PC-3 (cell line): ENCODE measurements around the gene SH3BP5. TPM values are rescaled to one million over a fixed set of nuclear protein-coding genes. Genes with fewer than 3 reads are reported as not detected.

Experiments
- ATAC-seq: fragments of 200-7000 bp; cut with Tn5 transposase; 2 replicates; pipeline ENCODE4 v1.9.1; 2020; ENCODE audit warnings: mild to moderate bottlenecking, moderate library complexity
- BruUV-seq: library from RNA; stranded (reverse); fragments of 400-500 nt; replicated peaks from 2 replicates; lab custom pipeline; 2021; lab: Mats Ljungman, UMichigan
- CTCF ChIA-PET: fragments of 300-600 bp; sonication (Branson Sonifier 250); formaldehyde crosslinking; loops from one replicate; lab custom pipeline; 2022; ENCODE audit warnings: antibody characterized with exemption; lab: Charles Lee
- POLR2A ChIA-PET: fragments of 300-600 bp; sonication (Branson Sonifier 250); formaldehyde crosslinking; loops from one replicate; lab custom pipeline; 2022; ENCODE audit warnings: antibody characterized with exemption; ENCODE audit not compliant: unreplicated experiment; lab: Charles Lee
- DNase-seq: peaks from one replicate; pipeline ENCODE4 v3.0.0-alpha.2; 2015
- H2AFZ ChIP-seq: fragments of 300-600 bp; sonication (generic); 2 replicates; pipeline ENCODE4 v1.6.0; 2016; ENCODE audit warnings: antibody characterized with exemption, low read length
- H3F3A ChIP-seq: fragments of 300-600 bp; sonication (generic); one replicate; pipeline ENCODE4 v1.6.0; 2017; ENCODE audit warnings: antibody characterized with exemption, low read length, control low read depth, mild to moderate bottlenecking; ENCODE audit not compliant: unreplicated experiment
- H3K27ac ChIP-seq: fragments of 300-600 bp; sonication (generic); 2 replicates; pipeline ENCODE4 v1.5.1; 2016; ENCODE audit warnings: mild to moderate bottlenecking, low read length
- H3K27me3 ChIP-seq: fragments of 300-600 bp; sonication (generic); 2 replicates; pipeline ENCODE4 v1.6.1; 2016; ENCODE audit warnings: low read length, mixed read lengths
- H3K36me3 ChIP-seq: fragments of 300-600 bp; sonication (generic); 2 replicates; pipeline ENCODE4 v1.6.1; 2016; ENCODE audit warnings: low read depth, mixed run types, low read length, mixed read lengths
- H3K4me1 ChIP-seq: fragments of 300-600 bp; sonication (generic); 2 replicates; pipeline ENCODE4 v1.5.1; 2016; ENCODE audit warnings: low read length; ENCODE audit not compliant: insufficient read depth
- H3K4me2 ChIP-seq: fragments of 300-600 bp; sonication (generic); 2 replicates; pipeline ENCODE4 v1.6.0; 2016; ENCODE audit warnings: low read length
- H3K4me3 ChIP-seq: fragments of 300-600 bp; sonication (generic); 2 replicates; pipeline ENCODE4 v1.5.1; 2016; ENCODE audit warnings: mild to moderate bottlenecking, low read length, mixed read lengths
- H3K79me2 ChIP-seq: fragments of 300-600 bp; sonication (generic); 2 replicates; pipeline ENCODE4 v1.6.1; 2017; ENCODE audit warnings: low read length, mixed read lengths
- H3K9ac ChIP-seq: fragments of 300-600 bp; sonication (generic); 2 replicates; pipeline ENCODE4 v1.6.0; 2016; ENCODE audit warnings: mild to moderate bottlenecking, low read length
- H3K9me2 ChIP-seq: fragments of 300-600 bp; sonication (generic); replicated peaks from 2 replicates; pipeline ENCODE4 v1.6.1; 2016; ENCODE audit warnings: mixed run types, low read length, mixed read lengths
- H3K9me3 ChIP-seq: fragments of 300-600 bp; sonication (generic); 2 replicates; pipeline ENCODE4 v1.6.1; 2016; ENCODE audit warnings: low read length, mixed read lengths
- H4K20me1 ChIP-seq: fragments of 300-600 bp; sonication (generic); 2 replicates; pipeline ENCODE4 v1.6.1; 2016; ENCODE audit warnings: low read length, mixed read lengths
- CTCF ChIP-seq: fragments of 300-600 bp; sonication (generic); conservative IDR thresholded peaks from 2 replicates; pipeline ENCODE4 v1.5.1; 2017; ENCODE audit warnings: antibody characterized with exemption, low read depth, mild to moderate bottlenecking, low read length
- EZH2 ChIP-seq: fragments of 300-600 bp; sonication (generic); IDR thresholded peaks from one replicate; pipeline ENCODE4 v1.6.1; 2017; ENCODE audit warnings: antibody characterized with exemption, mild to moderate bottlenecking, low read length; ENCODE audit not compliant: unreplicated experiment
- EZH2phosphoT487 ChIP-seq: fragments of 300-600 bp; sonication (generic); IDR thresholded peaks from 2 replicates; pipeline ENCODE4 v1.6.1; 2018; ENCODE audit warnings: mild to moderate bottlenecking, antibody characterized with exemption, low read length, borderline replicate concordance
- intact Hi-C: fragments of 100-400 bp; cut with micrococcal nuclease; formaldehyde crosslinking; loops from 2 replicates; pipeline ENCODE4 v1.9.0; 2023
- total RNA-seq: library from RNA; depleted of rRNA; stranded (reverse); fragments of >200 nt; gene quantifications from 2 replicates; pipeline ENCODE4 v1.2.3, GENCODE V29; 2014

Gene SH3BP5
- total RNA-seq, 1 experiment from 2014 or later, result 21.2 TPM

GRCh38 chr3:15216501-15216900 is 115.9 kb downstream of the SH3BP5 start:
- DNase-seq (no peak), ATAC-seq (no peak)
- intact Hi-C loops, result no loop called here
- H2AFZ ChIP-seq, result no peak overlapping the region
- no peak overlapping the region for H3K27ac ChIP-seq
- H4K20me1 ChIP-seq, result no peaks in the 10 kb centered on the region
- H3K9me2 ChIP-seq, result no peaks in the 10 kb centered on the region
- no peak overlapping the region for H3K4me2 ChIP-seq
- peaks cover 53% of the 10 kb centered on the region for H3K36me3 ChIP-seq
- H3K79me2 ChIP-seq, result no peaks in the 10 kb centered on the region
- no peak for TF ChIP-seq EZH2
- TF ChIP-seq CTCF, result no peak
- TF ChIP-seq EZH2phosphoT487, result no peak
- CTCF ChIA-PET, result no interaction called here
- no peaks in the 10 kb centered on the region for H3K4me1 ChIP-seq
- no peaks in the 10 kb centered on the region for H3K27me3 ChIP-seq
- no TSS peak for BruUV-seq
- H3K9me3 ChIP-seq, result no peaks in the 10 kb centered on the region
- POLR2A ChIA-PET, result no interaction called here
- no peak overlapping the region for H3K9ac ChIP-seq
- no peaks in the 10 kb centered on the region for H3F3A ChIP-seq
- no peak overlapping the region for H3K4me3 ChIP-seq

GRCh38 chr3:15215996-15216395 is 116.4 kb downstream of the SH3BP5 start:
- ChIA-PET CTCF (no interaction called here), POLR2A (no interaction called here)
- no TSS peak for BruUV-seq
- Histone ChIP-seq H3K9me3 (no peaks in the 10 kb centered on the region), H3K79me2 (0 out of 2 replicates have a peak, but pooled peaks cover 2% of the 10 kb centered on the region), H3K9ac (no peak overlapping the region), H4K20me1 (no peaks in the 10 kb centered on the region), H3K4me1 (no peaks in the 10 kb centered on the region), H3K4me2 (no peak overlapping the region), H3K27ac (no peak overlapping the region), H3K4me3 (no peak overlapping the region), H3K9me2 (no peaks in the 10 kb centered on the region), H2AFZ (no peak overlapping the region), H3K36me3 (peaks cover 56% of the 10 kb centered on the region), H3K27me3 (no peaks in the 10 kb centered on the region), H3F3A (no peaks in the 10 kb centered on the region)
- TF ChIP-seq CTCF (no peak), EZH2 (no peak), EZH2phosphoT487 (no peak)
- ATAC-seq (no peak), DNase-seq (no peak)
- intact Hi-C loops, result no loop called here

- CTCF ChIA-PET, result no interaction called here
- no peak for DNase-seq
- TF ChIP-seq EZH2 (no peak), CTCF (no peak), EZH2phosphoT487 (no peak)
- H3K79me2 ChIP-seq, result peaks cover 14% of the 10 kb centered on the region
- no peak overlapping the region for H2AFZ ChIP-seq
- H3K36me3 ChIP-seq, result peaks cover 53% of the 10 kb centered on the region
- BruUV-seq, result no TSS peak
- no peak for ATAC-seq
- no peak overlapping the region for H3K4me3 ChIP-seq
- H3F3A ChIP-seq, result no peaks in the 10 kb centered on the region
- H3K9me3 ChIP-seq, result no peaks in the 10 kb centered on the region
- POLR2A ChIA-PET, result no interaction called here
- no peaks in the 10 kb centered on the region for H4K20me1 ChIP-seq
- H3K27me3 ChIP-seq, result no peaks in the 10 kb centered on the region
- H3K9me2 ChIP-seq, result no peaks in the 10 kb centered on the region
- H3K27ac ChIP-seq, result no peak overlapping the region
- H3K9ac ChIP-seq, result no peak overlapping the region
- no peaks in the 10 kb centered on the region for H3K4me1 ChIP-seq
- intact Hi-C loops, result no loop called here
- H3K4me2 ChIP-seq, result no peak overlapping the region
These were observed 117.6 kb downstream of the SH3BP5 start for GRCh38 chr3:15214758-15215157.
